SW480 (cell line): ENCODE results near the gene SBF2.

Experiments
- DNase-seq: peaks from one replicate; pipeline ENCODE4 v3.0.0-alpha.2; 2016; ENCODE audit warnings: low spot score

The SBF2 gene

DNA sequence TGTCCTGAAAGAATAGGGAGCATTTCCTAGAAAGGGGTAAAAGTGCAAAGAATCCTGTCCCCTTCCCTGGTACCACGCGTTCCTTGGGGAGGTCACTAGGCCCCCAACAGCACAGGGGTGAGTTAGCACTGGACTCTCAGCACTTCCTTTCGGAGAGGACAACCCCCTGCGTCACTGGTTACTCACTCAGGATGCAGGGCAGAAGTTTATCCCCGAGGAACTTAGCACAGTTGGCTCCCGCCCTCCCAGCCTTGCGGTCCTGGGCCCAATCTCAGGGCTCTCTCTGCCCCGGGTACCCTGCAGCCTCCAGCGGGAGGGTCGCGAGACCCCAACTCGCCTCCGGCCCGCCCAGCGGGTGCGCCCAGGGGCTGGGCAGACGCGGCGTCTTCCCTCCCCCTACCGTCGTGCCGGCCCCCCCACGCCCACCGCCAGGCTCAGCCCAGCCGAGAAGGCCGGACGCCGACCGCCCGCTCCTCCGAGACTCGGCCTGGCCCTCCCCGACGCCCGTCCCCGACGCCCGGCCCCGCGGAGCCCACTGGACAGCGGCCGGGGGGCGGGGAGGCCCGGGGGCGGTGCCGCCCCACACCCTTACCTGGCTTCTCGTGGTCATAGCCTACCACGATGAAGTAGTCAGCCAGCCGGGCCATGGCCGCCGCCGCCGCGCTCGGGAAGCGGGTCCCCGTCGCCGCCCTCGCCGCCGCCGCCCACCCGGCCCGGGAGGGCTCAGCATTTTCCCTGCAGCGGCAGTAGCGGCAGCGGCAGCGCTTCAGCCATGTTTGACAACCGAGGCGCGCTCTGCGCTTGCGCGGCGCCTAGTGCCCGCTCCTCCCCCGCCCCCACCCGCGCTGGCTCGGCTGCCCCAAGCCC lies at the start of gene SBF2:
Gene SBF2 (minus strand): TSS at position 797 of the 867 bp plus-strand sequence. CDS start 150 bp downstream, at position 647.
- DNase-seq, result peak; percentile 83

DNA sequence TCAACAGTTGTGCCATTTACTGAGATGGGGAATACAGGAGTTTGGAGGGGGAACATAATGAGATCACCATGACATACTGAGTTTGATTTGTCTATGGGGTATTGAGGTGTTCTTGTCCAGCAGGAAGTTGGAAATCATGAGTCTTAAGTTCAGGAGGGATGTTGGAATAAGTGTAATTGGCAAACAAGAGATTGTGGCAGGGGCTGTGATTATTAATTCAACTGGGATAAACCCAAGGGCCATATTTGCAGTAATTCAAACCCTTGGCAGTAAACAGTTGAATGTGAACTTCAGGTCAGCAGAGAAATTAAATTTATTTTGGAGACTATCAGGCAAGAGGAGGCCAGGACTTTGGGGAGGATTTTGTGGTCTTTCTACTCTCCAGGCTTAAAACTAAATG lies 44.3 kb upstream of the SBF2 start:
- DNase-seq, result no peak

DNA sequence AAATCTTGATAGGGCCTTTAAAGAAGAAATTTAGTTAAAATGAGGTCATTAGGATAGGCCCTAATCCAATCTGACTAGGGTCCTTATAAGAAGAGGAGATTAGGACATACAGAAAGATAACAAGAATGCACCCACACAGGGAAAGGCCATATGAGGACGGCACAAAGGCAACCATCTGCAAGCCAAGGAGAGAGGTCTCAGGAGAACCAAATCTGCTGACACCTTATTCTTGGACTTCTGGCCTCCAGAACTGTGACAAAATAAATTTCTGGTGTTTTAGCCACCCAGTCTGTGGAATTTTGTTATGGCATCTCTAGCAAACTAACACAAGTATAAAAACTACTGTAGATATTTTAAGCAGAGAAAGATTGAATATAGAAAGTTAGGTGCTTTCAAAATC lies 39.5 kb upstream of the SBF2 start:
- no peak for DNase-seq

DNA sequence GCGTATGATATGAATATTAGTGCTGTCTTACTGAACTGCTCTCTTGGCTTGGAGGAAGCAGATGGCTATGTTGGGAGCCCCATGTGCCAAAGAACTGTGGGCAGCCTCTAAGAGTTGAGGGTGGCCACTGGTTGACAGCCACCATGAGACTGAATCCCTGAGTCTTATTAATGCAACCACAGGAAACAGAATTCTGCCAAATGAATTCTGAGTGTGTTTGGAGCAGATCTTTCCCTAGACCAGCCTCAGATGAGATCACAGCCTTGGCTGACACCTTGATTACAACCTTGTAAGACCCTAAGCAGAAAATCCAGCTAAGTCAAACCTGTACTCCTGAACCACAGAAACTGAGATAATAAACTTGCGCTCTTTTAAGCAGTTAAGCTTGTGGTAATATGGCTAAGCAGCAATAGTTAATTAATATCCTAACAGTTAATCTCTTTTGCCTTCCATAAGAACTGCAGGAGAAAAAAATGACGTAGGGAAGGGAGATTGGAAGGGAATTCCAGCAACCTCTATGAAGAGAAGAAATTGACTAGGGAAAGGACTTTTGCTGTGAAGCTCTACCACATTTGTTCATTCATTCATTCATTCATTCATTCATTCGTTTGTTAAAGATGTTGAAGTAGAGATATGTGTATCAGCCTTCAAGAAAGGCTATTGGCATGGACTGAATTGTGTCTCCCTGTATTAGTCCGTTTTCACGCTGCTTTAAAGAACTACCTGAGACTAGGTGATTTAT lies 37.7 kb upstream of the SBF2 start:
- no peak for DNase-seq

DNA sequence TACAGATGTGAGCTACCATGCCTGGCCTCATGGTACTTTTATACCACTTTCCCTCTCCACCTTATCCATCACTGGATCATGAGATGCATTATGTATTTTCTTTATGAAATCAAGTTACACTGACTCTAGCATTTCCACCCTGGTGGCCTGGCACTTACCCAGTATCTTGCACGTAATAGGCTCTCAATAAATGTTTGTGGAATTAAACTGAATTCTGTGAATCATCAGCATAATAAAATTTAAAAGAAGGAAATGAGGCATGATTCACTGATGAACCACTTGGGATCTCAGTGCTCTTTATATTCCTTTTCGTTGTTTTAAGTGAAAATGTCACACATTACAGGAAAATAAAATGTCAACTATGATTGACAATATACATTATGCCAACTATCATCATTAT lies 35.9 kb upstream of the SBF2 start:
- DNase-seq, result no peak

DNA sequence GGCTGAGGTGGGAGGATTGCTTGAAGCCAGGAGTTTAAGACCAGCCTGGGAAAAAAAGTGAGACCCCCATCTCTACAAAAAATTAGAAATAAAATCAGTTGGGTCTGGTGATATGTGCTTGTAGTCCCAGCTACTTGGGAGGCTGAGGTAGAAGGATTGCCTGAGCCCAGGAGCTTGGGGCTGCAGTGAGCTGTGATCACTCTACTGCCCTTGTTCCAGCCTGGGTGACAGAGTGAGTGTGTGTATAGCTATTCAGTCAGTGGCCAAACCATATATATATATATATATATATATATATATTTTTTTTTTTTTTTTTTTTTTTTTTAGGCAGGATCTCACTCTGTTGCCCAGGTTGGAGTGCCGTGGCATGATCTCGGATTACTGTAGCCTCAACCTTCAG lies 35.3 kb upstream of the SBF2 start:
- no peak for DNase-seq

DNA sequence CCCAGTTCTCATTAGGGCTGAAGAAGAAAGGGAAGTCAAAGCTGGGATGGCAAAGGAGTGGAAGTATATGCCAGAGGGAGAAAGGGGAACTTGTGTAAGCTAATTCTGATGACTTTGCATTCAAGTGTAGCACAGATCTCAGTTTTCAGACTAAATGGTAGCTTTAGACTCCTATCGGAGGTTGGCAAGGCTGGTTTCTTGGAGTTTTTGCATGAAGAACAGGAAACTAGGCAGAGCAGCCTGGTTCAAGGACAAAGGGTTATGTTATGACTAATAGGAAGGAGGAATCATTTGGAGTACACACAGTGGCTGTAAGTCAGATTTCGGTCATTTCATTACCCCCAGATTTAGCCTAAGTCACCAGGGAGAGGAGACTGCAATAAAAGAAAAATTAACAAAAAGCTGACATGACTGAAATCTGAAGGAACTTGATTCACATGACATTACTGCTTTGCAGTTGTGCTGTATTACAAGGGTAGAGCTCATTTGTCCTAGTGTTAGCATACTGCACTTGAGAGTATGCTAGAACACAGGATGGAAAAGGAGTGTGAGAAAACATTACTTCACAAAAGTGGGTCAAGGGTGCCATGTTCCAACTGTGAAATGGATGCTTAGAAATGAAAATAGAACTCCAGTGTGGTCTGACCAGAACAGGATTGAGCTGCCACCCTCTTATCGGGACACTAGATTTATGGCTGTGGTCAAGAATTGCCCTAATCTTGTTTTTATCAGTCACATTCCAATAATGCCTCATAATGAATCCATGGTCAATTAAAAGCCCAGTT lies 34.5 kb upstream of the SBF2 start:
- DNase-seq, result no peak

DNA sequence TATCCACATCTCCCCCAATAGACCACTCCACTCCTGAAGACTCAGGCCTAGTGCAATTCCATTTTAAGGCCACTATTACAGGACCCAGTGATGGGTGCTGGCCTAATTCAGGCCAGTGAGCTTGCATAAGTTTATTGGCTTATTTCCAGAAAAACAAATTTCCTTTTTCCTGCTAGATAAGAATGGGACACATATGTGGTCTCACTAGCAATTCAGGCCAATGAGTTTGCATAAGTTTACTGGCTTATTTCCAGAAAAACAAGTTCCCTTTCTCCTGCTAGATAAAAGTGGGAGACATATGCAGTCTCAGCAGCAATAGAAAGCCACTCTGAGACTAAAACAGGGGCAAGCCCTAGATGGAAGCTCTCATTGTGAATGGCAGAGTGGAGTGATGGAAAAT lies 33.2 kb upstream of the SBF2 start:
- no peak for DNase-seq

DNA sequence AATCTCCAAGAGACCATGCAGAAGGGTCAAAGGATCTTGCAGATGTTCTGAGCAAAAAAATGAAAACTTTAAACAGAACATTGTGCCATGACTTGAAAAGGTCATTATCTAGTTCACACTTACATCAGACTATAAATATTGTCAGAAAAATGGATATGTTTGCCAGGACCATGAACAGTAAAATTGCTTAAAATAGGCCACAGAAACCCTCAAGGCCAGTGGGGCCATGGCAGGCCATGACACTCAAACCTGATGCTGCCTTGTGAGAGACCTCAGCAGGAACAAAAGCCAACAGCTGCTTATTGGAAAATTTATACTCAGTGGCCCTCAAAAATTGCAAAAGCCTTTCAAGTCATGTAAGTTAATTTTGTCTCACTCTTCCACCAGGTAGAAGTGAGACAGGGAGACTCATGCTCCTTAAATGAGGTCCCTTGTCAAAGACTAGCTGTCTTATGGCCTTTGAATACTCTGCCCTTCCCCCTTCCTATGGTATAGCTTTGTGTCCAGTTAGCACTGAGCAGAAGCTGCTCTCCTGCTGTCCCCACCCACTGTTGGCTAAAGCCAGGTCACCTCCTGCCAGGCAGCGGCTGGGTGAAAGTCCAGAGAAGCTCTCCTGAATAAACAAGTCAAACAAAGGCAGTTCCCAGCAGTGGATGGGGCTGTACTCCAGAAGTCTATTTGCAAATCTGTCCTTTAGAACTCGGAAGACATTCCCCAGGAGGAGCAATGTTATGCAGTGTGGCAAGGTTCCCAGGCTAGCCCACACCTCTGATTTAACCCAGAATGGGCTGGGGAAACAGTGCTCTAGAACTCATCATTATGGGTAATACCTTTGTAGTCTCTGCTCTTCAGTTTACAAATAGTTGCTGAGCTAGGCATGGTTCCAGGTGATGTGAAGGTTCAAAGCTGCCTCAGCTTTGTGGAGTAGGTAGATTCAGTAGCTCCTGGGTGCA lies 32.3 kb upstream of the SBF2 start:
- no peak for DNase-seq

DNA sequence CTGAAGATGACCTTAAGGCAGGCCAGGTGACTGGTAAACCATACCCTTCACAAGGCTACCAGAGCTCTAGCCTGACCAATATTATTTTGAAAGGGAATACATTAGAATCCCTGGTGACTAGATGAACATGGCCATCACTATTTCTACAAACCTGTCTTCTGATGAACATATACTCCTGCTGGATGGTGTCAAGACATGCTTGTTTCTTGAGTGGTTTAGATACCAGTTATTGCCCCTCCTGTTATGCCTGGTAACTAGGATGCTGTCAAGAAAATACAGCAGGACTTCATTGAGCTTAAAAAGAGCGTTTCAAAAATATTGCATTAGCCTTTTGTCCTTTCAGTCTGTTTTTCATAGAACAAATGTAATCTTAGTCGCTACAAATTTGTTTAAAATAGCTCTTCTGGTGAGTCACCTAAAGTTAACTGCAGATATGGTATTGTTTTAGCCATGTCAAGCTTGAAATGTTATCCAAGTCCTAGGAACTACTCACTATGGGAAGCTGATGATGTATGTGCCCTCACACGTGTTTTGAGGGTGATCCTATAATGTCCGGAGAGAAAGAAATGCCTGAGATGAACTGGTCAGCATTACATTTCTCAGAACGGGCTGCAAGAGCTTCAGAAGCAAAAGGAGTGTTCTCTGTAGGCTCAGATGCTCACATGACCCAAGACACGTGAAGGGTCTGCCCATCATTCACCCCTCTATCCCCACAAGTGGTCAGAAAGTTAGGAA lies 31.4 kb upstream of the SBF2 start:
- DNase-seq, result no peak

DNA sequence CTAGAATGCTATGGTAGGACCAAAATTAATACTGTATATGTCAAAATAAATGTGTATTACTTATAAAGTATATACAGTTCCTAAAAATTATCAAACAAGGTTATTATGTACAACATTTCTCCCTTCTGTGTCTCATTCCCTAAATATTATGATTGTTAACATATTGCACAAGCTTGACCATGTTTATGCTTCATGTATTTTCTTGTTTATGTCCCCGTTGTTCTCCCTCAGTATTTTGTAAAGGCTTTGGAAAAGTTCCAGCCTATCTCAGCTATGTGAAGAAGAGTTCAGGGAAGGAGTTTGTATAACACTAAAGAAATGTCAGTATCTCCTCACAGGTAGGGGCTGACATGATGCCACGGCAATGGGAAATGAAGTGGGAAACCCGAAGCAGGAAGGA lies 30.5 kb upstream of the SBF2 start:
- no peak for DNase-seq

DNA sequence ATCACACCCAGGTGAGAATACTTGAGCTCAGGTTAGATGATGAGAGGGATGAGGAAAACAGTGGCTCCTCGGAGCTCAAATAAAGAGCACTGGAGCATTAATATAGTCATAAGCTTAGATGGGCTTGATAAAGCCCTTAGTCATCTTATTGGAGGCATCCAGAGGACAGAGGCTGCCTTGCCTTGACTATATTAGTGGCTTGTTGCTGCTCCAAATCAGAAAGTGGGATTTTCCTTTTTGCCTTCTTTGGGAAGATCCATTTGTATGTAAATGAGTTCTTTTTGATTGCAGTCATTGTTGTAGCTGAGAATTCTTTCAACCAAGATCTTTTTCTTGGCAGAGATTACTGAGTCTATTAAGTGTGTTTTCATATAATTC lies 29.8 kb upstream of the SBF2 start:
- DNase-seq, result no peak

DNA sequence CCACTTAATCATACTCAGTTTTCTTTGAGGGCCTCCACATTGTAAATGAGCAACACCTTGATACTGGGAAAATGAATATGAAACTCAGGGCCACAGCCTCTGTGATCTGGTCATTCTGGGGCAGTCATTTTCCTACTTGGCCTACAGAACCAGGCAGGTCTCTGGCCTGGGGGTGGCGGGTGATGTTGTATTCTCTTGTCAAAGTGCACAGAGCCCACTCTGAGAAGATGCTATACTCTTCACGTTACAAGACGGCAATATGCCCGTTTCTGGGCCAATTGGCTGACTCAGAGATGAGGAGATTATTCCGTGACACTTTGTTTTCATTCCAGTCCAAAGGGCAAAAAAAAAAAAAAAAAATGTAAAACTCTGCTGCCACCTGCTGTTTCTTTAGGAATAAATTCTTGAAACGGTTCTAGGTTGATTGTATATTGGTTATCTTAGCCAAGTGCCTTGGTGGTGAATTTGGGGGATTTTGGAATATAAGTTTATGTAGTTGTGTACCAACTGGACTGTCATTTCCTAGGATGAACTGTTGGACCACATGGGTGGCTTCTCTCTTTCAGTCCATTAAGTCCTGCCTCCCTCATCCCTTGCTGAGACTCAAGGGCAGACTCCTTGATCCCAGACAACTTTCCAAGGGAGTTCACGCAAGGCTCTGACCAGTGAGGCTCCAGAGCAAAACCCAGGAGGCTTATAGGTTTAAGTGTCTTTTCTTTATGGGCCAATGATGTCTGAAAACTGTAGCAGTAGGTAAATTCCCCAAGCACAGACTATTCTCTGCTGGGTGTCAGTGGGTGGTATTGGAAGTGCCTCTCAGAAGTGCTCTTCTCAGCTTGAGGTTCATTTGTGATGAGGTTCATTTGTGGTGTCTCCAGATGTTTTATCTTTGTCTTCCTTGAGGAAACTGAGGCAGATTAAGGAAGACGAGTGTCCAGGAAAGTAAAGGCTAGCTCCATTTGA lies 29.1 kb upstream of the SBF2 start:
- DNase-seq, result peak; percentile 77

DNA sequence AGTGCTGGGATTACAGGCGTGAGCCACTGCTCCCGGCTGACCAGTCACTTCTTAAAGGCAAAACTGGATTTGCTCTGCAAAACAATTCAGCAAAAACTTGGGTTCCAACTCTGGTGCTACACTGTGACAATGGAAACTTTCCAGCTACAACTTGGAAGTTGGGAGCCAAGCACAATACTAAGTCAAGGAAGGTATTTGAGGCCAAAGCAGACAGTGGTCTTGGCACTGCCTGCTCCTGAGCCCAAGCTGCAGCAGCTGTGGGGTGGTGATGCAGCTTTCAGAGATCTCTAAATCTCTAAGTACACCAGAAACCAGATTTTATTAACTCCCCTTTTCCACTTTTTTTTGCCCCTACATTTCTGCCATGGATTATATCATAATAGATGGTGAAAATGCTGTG lies 28.4 kb upstream of the SBF2 start:
- no peak for DNase-seq

DNA sequence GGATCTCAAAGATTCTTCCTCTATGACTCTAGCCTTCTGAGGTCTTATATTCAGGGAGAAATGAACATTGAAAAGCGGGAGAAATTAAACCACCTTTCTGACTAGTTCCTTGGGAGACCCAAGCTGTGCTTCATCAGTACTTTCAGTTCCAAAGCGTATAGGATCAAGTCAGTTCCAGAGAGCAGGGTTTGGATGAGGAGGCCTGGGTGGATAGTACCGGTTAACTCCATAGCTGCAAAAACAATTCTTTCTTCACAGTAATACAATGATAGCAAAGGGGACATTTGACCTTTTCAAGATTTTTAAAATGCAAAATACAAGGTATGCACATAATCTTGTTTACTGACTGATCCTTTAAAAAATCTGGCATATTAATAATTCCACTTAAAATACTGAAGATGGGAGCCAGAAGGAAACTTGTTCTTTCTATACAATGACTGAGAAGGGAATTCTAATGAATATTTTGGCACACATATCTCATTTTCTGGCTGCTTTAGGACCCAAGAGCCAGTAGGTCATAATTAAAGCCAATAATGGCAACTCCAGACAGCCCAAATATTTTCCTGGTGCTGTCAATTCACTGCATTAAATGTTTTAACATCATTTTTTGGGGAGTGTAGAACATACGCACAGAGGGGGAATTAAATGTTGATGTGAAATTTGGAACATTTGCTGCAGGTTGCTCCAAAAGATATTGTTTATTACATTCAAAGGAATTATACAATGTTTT lies 26.9 kb upstream of the SBF2 start:
- DNase-seq, result no peak

DNA sequence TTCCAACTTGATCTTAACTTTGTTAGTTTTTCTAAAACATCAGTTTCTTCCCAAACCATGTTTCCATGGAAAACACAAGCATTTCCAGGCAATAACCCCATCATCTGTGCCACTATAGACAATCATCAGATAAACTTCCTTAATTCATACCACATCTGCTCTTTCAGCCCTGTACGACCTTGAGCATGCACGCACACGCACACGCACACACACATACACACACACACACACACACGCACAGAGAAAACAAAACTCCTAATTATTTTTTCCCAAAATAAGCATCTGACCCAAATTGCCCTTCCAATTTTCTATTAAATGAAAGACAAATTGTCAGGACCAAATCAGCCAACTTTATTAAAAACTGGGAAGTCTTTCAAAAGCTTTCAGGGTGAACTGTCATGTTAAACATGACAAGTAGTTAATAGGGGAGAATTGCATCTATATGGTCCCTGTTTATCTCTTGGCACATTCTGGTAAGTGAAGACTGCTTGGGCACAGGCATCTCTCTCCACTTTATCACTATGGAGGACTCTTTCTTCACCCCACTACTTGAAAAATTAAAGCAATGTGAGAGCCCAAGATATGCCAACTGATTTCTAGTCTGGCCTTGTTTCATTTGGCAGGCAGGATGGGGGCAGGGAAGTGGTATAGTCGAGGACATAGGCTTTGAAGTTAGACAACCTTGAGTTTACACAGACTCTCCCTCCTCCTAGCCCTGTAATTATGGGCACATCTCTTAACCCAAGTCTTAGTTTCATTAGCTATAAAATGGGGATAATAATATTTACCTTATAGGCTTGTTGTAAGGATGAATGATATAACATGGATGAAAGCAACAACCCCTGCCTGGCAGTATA lies 25.9 kb upstream of the SBF2 start:
- DNase-seq, result no peak

DNA sequence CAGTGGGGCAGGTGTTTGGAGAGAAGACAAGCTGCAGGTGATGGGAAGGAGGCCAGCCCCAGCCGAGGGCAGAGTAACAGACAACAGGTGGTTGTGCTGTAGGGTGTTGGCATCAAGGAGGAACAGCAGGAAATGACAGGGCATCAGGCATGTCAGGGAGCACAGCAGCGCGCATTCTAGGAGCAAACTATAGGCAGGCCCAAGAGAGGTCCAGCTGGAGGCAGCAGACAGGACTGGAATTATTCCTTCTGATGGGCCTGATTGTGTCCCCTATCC lies 24.4 kb upstream of the SBF2 start:
- DNase-seq, result no peak
